GM12801 (cell line): Measurements from ENCODE around the gene SCAPER.

Experiments
- TF ChIP-seq, protein P1 (sequence below): IDR thresholded peaks from one replicate; pipeline ENCODE4 v1.5.1; 2011; ENCODE audit warnings: control low read depth; ENCODE audit not compliant: insufficient read length; ENCODE audit errors: extremely low read depth

The SCAPER gene

DNA sequence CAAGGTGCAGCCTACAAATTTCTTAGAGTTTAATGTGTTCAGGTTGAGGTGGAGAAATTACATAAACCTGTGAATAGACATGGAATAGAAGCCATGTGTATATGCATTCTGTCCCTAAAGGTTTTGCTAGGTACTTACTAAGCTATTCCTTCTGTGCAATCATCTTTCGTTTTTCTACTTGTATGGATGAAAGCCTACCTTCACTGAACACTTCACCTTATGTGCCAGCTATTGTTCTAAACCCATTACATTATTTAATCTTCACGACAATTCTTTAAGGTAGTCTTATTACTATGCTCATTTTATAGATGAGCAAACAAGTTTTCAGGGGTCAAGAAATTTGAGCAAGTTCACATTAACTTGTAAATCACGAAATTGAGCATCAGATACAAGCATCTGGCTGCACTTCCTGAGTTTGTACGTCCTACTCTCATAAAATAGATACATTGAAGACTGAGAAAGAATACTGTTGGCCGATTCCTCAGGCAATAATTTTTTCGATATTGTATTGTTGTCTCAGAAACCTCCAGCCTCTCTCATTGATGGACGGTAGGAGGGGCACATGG lies 25.8 kb upstream of the SCAPER start:
- TF ChIP-seq, protein P1, sequence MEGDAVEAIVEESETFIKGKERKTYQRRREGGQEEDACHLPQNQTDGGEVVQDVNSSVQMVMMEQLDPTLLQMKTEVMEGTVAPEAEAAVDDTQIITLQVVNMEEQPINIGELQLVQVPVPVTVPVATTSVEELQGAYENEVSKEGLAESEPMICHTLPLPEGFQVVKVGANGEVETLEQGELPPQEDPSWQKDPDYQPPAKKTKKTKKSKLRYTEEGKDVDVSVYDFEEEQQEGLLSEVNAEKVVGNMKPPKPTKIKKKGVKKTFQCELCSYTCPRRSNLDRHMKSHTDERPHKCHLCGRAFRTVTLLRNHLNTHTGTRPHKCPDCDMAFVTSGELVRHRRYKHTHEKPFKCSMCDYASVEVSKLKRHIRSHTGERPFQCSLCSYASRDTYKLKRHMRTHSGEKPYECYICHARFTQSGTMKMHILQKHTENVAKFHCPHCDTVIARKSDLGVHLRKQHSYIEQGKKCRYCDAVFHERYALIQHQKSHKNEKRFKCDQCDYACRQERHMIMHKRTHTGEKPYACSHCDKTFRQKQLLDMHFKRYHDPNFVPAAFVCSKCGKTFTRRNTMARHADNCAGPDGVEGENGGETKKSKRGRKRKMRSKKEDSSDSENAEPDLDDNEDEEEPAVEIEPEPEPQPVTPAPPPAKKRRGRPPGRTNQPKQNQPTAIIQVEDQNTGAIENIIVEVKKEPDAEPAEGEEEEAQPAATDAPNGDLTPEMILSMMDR = no peak

DNA sequence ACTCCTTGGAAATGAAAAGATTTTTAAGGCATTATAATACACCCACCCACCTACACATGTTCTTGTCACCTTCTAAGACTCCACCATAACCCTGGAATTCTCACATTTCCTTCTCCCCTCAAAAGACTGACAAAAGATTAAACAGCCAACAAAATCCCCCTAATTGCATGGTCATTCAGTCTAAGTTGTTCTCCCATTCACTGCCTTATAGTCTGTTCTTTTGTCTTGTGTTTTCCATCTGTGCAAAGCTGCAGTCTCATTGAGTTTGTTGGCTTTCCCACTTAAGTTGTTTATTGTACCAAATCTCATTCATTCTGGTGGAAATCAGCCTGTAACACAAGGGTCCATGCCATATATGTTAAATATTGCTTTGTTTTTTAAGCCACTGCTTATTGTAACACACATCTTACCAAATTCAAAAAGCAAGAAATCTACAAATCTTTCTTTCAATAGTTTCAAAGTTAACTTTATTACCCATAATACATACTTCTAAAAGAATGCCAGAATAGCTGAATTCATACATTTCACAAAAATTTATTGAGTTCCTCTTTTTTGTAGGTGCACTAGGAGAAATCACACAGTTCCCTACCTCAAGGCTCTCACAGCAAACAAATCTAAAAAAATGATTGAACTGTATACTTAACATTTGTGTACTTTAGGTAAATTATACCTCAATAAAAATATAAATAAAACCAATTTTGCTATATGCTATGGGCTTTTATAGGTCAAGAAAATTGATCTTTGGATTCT lies 24.0 kb upstream of the SCAPER start:
- TF ChIP-seq, protein P1 = no peak

DNA sequence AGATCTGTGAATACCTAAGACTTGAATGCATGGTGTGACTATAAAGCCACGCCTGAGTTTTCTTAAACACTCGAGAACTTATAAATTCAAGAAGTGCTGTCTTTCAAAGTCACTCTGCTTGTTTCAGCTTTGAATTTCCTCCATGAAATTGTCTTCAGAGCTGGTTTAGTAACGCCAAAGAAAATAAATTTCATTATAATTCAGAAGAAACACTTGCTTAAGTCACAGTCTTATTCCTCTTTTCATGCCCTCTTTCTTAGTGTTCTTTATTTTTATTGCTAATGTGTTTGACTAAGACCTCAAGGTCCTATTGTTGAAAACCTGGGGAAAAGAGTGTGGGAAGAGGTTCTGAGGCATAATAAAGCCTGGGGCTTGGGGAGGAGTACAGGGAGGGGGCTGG lies 23.1 kb upstream of the SCAPER start:
- TF ChIP-seq, protein P1 = no peak

DNA sequence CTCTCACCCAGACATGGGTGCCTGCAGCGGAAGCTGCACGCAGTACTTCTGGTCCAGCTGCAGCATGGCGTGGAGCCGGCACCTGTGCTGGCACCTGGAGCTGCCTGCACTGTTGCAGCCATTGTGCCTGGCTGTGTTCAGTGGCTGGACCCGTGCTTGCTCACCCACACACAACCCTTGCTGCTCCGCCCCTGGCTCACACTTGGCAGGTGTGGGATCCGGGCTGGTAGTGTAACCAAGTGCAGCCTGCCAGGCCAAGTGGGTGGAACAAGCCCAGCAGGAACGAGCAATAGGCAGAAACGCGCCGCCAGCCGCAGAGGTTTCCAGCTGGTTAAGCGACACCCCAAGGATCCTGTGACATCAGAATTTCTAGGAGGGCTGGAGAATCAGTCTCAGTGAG lies 11.2 kb upstream of the SCAPER start:
- TF ChIP-seq, protein P1 = no peak

DNA sequence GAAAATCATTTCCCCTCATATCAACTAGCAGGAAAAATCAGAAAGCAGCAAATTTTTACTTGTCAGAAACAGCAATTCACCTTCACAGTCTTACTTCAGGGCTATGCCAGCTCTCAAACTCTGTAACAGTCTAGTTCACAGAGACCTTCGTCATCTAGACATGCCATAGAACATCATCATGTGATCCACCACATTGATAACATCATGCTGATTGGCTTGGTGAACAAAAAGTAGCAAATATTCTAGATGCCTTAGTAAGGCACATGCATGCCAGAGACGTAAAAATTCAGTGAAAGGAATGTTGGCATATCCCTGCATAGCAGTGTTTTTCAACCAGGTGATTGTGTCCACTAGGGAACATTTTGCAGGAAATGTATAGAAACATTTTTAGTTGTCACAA lies 8.6 kb upstream of the SCAPER start:
- TF ChIP-seq, protein P1 = no peak

DNA sequence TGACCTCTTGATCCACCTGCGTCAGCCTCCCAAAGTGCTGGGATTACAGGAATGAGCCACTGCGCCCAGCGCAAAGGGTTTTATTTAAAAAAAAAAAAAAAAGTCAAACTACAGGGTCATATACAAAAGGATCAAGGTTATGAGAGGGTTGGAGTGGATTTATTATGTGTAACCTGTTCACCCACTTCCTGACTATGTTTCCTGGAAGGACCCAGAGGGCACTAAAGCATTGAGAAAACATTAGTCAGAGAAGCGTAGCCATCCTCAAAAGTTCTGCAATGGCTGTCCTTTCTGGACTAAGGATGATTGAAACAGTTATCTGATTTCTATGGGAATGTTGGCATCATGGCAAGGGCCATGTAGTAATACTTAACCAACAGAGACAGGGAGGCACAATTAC lies 7.3 kb upstream of the SCAPER start:
- TF ChIP-seq, protein P1 = no peak

DNA sequence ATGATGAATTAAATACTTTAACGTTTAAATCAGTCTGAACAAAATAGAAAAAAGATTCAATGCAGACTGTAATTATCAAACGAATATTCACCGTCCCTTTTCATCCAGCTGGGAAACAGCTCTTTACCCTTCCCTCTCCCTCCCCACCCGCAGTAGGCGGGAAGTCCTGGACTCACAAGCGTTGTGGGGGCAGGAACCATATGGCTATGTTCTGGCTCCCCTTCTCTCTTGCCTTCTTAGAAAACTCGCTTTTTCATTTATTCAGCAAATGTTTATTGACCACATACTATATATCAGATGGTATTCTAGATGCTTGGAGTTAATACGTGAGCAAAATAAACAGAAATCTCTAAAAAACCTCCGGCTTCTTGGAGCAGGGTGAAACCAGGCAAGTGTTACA lies 715 bp upstream of the SCAPER start:
- TF ChIP-seq, protein P1 = no peak
